Stimulated activated CD4-positive, alpha-beta T cell treated with anti-CD3 and anti-CD28 coated beads, Interleukin-4, amount 100 ng/mL, for 24 hours (primary cell): ENCODE results near the gene VWA8.
"Not testable (repeated sequence)": the region's sequence is repeated elsewhere in the genome, so short reads cannot be mapped to it uniquely, and the experiment has no call there.

Experiments used
- DNase-seq: peaks from one replicate; pipeline ENCODE4 v3.0.0-alpha.2; 2020

VWA8 gene

GRCh38 chr13:41639237-41639904 is 321.5 kb downstream of the VWA8 start:
- DNase-seq, result no peak

DNA sequence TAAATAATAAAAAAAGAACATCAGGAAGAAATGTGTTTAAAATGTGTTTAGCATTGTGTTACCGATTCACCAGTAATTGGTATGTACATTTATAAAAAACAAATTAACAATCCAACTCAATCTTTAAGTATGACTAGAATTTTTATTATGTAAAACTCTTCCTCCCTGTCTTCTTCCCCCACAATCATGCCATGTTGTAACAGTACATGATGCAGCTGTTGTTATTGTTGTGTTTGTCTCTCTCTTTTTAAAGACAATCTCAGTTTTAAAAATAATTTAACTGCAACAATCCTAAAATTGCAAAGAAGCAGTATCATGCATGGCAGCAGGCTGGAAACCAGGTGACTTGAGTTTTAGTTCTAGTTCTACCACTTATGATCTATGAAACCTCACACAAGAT is 323.3 kb downstream of the VWA8 start:
- DNase-seq, result no peak

GRCh38 chr13:41637032-41637431 is 323.9 kb downstream of the VWA8 start:
- DNase-seq, result not testable (repeated sequence)

- not testable (repeated sequence) for DNase-seq
Observed at GRCh38 chr13:41636590-41636989, 324.3 kb downstream of the VWA8 start.

DNA sequence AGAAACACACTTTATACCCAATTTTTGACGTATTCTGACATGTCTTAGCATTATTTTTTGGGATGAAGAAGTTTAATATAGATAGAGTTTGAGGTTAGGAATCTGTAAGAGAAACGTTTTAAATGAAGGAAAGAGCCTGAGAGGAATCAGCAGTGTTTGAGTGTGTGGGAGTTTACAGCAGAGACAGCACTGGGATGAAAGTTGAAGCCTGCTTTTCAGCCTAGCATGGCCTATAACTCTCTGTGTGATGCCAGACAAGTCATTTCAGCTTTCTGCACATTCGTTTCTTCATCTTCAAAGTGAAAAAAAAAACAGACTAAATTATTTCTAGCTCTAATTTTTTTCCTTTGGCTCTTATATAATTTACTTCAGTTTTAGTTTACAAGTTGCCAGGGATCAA is 326.5 kb downstream of the VWA8 start:
- DNase-seq, result no peak

DNA sequence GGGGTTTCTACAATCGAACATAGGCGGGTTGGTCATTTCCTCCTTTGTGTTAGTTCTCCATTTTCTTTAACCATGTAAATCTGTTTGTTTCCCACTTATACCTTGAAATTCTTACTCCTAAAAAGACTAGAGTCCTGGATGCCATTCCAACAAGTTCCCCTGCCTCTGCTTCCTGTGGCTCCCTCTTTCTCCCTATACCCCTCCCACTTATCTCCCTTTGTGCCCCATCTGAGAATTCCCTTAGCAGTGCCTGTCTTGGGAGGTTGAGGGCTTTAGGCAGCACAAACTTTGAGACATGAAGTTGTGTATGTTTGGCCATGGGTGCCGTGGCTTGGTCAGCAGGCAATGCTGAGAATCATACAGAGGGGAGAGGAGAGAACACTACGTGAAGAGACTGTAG is 327.1 kb downstream of the VWA8 start:
- DNase-seq, result no peak

- DNase-seq, result no peak
Observed at GRCh38 chr13:41631296-41631965, 329.5 kb downstream of the VWA8 start.

DNA sequence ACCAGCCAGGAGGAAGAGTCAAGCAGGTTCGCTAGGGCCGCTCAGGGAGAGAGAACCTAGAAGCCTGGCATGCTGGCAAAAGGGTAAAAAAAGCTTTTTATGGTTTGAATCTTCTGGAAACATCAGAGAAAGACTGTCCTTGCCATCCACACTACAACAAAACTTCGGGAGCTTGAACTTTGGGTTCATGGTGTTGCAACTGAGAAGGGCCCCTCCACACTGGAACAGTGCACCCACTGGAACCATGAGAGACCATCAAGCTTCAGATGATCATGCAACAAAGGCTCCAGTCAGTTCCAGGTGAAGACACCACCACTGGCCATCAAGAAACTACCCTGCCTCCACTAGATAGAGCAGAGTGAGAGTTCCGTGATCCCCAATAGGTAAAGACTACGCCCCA is 333.5 kb downstream of the VWA8 start:
- DNase-seq, result no peak

GRCh38 chr13:41624041-41624440 is 336.9 kb downstream of the VWA8 start:
- no peak for DNase-seq

GRCh38 chr13:41622432-41623429 is 338.2 kb downstream of the VWA8 start:
- DNase-seq, result no peak

DNA sequence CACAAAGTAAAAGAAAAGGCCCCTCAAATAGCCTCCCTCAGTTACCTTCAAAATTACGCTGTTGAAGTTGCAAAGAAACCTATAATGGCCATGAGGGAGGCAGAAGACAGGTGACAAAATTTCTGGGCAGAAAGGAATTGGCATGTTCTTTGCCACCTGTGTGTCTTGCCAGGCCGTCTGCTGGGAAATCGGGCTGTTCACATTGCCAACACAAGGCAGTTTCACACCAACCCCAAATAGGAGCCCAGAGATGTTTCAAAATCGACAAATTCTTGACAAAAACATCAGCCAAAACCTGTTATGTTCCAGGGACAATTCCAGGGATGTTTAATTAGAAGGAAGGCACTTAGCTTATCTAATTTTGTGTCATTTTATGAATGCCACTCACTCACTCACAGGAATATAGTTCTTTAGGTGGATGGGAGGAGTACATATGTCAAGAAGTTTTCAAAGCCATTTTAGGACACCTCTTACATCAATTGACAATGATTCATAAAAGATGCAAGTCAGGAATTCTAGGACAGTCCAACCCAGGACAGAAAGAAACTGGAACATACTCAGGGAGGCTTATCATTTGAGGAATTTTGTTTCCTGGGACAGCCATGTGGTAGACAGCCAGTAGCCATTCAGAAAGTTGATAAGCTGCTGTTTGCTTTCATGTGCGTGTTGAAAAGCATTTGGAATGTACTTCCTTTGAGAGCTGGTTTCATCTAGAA is 339.0 kb downstream of the VWA8 start:
- no peak for DNase-seq

- DNase-seq, result not testable (repeated sequence)
Observed at GRCh38 chr13:41617633-41618032, 343.3 kb downstream of the VWA8 start.

DNA sequence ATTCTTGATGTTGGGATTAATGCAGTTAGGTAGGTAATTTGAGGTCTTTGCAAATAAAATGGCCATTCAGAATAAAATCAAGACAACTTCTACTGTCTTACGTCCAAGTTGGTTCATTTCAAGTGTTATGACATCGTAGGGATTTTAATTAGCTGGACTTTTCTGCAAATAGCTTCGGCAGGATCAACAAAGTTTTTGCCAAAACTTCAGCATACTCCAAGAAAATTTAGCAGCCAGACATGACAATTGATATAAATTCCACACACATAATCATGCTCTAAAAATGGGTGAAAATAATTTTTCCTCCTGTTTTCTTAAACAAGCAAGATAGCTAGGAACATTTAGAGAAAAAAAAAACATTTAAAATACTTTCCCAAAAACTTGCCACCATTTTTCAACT is 344.8 kb downstream of the VWA8 start:
- no peak for DNase-seq

- DNase-seq, result no peak
Observed at GRCh38 chr13:41615528-41615855, 345.4 kb downstream of the VWA8 start.

- no peak for DNase-seq
Observed at GRCh38 chr13:41614671-41615527, 346.0 kb downstream of the VWA8 start.

- no peak for DNase-seq
Observed at GRCh38 chr13:41613984-41614661, 346.8 kb downstream of the VWA8 start.

DNA sequence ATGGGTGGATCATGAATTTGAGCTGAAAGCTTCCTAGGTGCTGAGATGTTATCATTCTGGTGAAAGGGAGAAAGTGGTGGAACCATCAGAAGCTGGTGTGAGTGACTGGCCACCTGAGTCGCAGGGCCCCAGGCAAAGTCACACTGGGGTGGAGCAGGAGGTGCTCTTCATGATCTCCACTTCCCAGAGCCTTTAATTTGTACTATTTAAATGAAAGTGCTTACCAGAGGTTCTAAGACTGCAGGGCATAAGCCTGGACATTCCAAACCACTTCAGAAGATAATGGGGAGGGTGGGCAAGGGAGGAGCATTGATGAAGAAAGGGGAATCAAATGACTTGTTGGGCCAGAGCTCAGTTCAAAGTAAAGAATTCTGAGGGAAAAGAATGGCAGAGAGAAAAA is 347.4 kb downstream of the VWA8 start:
- DNase-seq, result no peak

GRCh38 chr13:41611385-41611784 is 349.5 kb downstream of the VWA8 start:
- DNase-seq, result no peak

DNA sequence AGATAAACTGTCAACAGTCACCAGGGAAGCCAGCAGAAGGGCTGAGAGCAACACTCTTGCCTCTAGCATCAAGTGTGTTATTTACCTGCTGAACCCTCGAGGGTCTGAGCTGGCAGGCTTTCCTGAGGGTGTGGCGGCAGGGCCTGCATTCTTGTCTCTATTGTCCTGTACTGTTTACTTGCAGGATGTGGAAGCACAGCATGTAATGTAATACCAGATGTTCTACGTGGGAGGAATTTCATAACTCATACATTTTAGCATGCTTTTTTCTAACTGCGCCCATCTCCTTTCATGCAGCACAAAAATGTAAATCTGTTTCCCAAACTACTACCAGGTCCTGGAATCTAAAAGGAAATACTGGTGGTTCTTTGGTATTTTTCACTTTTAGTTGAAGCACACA is 350.5 kb downstream of the VWA8 start:
- no peak for DNase-seq

DNA sequence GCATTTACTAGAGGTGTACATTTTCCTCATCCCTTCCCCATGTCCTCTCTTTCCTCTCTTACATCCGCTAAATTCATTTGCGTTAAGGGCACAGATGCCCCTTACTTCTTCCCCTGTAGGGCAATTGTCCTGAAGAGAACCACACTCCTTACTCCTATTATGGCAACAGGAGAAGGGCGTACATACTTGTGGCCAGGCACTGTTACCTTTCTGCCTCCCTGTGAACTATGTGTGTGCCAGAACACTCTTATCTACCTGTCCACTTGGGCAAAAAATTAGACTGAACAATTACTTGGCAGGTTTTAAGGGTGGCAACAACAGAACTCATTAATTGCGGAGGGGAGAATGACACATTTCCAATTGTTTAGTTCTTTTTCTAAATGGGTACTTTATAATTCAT is 351.1 kb downstream of the VWA8 start:
- DNase-seq, result no peak

GRCh38 chr13:41608839-41609177 is 352.1 kb downstream of the VWA8 start:
- no peak for DNase-seq
